Posterior vena cava (tissue), 2 donors: ENCODE results near the gene HLF. TPM values are rescaled to one million over a fixed set of nuclear protein-coding genes. Genes with fewer than 3 reads are reported as not detected.

Experiments
- total RNA-seq, 2 donors: library from RNA; stranded (reverse); fragmentation: NEBNext Ultra II Directional; extraction: Animal tissue kit (Norgen Biotek cat#: 25700); gene quantifications; one replicate each; pipeline ENCODE4 v1.2.1, GENCODE V29; 2021
- donor health status: DM: yes; HTN: yes; CAD: no.
- donor health status: DM: yes; HTN: yes; CAD: no.

Gene HLF
- total RNA-seq, 2 donors from 2014 or later = 6.6 to 15.7 TPM

Other genes with a start within 250 kb of the HLF start
- gene MMD, start 156.9 kb downstream of the HLF start, total RNA-seq = 10 to 100 TPM in 1 of 2 donors, 1 to 10 TPM in 1; 8.0 to 18.2 TPM
- not detected for gene SMIM36, start 246.5 kb downstream of the HLF start, total RNA-seq